Measurements from ENCODE around the gene CCR6. TPM values are rescaled to one million over a fixed set of nuclear protein-coding genes. Genes with fewer than 3 reads are reported as not detected.
A peak's percentile ranks its signal among the peaks of the same experiment; 100 is the strongest.

Gene CCR6
- total RNA-seq, 1 donor from 2014 or later: not detected

DNA sequence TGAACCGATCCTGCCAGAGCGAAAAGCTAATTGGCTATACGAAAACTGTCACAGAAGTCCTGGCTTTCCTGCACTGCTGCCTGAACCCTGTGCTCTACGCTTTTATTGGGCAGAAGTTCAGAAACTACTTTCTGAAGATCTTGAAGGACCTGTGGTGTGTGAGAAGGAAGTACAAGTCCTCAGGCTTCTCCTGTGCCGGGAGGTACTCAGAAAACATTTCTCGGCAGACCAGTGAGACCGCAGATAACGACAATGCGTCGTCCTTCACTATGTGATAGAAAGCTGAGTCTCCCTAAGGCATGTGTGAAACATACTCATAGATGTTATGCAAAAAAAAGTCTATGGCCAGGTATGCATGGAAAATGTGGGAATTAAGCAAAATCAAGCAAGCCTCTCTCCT lies 14.2 kb downstream of the CCR6 start:
- no peak for ATAC-seq

DNA sequence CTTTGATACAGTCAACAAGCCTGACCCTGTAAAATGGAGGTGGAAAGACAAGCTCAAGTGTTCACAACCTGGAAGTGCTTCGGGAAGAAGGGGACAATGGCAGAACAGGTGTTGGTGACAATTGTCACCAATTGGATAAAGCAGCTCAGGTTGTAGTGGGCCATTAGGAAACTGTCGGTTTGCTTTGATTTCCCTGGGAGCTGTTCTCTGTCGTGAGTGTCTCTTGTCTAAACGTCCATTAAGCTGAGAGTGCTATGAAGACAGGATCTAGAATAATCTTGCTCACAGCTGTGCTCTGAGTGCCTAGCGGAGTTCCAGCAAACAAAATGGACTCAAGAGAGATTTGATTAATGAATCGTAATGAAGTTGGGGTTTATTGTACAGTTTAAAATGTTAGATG lies 15.0 kb downstream of the CCR6 start:
- no peak for DNase-seq (ENCODE audit: low spot score)
- intact Hi-C loops (cut with DNase I): no loop called here

More for the DNA sequence above, 14.2 kb downstream of the CCR6 start:
- DNase-seq (ENCODE audit: low spot score): no peak
- intact Hi-C loops (cut with DNase I): no loop called here

DNA sequence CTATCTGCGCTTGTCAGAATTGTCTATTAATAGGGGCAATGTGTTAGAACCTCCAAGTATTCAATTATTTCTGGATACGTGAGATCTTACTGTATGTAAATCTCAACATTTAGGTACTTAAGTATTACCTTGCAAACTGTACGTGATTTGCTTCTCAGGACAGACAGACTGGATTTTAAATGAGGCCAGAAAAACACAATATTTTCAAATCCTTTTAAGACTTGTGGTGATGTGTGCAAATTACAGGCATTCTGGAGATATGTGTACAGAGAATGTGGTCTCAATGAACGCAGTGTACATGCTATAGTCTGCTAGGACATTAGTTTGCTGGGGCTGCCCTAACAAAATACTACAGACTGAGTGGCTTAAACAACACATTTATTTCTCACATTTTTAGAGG lies 16.9 kb downstream of the CCR6 start:
- no peak for ATAC-seq
- no peak for DNase-seq (ENCODE audit: low spot score)
- intact Hi-C loops (cut with DNase I): no loop called here

More for the DNA sequence above, 15.0 kb downstream of the CCR6 start:
- no peak for ATAC-seq

DNA sequence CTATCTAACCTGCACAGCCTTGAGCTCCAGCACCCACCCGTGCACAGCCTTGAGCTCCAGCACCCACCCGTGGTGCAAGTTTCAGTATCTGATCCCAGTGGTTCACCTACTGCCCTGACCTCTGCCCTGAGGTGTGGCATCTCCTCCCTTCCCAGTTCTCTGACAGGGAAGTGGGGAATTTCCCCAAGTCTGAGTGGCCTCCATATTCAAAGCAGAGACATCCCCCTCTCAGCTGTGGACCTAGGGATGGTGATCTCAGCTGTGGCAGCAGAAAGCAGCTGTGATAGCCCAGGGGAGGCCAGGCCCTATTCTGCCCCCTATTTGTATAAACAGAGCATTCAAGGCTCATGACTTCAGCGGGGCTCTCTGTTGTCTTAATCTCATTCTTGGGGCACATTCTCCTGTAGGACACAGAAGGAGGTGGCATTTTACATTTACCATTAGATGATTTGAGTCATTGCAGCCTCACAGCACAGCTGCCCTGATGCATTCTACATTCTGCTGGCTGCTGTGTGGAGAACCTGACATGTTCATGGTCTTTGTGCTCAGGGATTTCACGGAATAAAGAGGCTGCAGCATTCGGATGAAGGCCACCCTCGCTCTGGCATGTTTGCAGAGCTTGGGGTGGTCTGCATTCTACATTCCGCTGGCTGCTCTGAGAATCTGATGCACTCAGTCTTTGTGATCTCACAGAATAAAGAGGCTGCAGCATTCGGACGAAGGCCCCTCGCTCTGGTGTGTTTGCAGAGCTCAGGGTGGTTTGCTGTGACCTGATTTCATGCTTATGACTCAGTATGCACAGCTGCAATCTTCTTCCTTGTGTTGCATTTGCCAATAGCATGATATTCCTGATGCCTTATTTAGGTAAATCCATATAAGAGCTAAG lies 17.9 kb downstream of the CCR6 start:
- intact Hi-C loops (cut with DNase I): no loop called here
- DNase-seq (ENCODE audit: low spot score): no peak
- no peak for ATAC-seq

DNA sequence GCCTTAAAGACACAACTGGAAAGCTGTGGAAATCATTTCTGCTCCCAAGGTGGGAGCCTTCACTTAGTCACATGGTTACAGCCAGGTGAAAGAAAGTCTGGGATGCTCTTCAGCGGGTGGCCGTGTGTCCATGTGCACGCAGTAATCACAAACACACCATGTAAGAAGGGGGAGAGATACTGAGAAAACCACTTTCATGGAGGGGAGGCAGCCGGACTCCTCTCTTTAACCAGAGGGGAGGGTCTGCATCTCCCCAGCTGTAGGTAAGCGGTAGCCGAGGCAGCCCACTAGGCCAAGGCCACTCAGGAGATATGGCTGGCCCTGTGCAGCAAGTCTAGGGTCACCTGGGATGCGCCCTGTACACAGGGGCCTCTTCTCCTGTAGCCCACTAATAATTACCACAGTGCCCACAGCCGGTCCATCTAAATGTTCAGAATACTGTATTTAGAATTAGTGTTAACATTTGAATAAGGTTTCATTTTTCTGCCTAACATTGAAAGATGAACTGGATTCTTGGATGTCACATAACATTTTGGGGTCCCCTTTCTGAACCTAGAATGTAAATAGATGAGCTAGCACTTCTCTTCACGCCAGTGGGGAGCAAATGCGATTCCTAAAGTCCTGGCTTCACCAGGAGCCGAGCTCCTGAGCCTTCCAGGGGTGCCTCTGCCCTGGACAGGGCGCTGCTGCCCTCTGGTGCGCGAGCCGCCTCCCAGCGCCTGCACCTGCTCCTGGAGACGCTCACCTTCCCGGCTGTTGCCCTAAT lies 19.0 kb downstream of the CCR6 start:
- ATAC-seq: peak; percentile 89
- intact Hi-C loops (cut with DNase I): no loop called here
- DNase-seq (ENCODE audit: low spot score): no peak

DNA sequence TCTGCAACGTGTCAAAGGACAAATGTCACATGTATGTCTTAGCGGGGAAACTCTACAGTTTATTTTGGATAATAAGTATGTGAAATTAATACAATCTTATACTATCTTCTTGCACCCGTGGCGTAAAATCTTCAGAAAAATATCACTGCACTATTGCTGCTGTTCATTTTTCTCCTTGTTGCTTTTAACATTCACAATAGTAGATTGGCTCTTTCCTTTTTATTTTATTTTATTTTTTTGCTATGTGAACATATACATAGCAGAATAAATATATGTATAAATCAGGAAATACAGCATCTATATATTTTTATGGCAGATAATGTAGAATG lies 19.5 kb downstream of the CCR6 start:
- ATAC-seq (no peak), DNase-seq (ENCODE audit: low spot score) (no peak)
- intact Hi-C loops (cut with DNase I): no loop called here

DNA sequence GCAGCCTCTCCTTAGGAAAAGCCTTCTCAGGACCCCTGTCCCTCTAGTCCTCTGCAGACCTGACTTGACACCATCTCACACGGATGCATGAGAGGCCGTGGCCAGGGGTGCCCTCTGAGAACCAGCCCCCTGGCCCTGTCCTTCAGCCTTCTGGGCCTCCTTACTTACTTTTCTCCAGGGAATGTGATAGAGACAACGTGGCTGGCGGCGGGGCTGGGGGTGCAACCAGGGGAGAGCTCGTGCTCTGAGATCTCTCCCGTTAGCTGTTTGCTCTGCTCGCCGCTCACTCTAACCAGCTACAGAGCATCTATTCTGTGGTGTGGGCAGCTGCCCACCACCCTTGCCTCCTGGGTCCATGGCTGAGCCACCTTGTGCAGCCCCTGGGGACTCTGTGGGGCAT lies 20.1 kb downstream of the CCR6 start:
- DNase-seq (ENCODE audit: low spot score) (no peak), ATAC-seq (no peak)
- intact Hi-C loops (cut with DNase I): no loop called here

DNA sequence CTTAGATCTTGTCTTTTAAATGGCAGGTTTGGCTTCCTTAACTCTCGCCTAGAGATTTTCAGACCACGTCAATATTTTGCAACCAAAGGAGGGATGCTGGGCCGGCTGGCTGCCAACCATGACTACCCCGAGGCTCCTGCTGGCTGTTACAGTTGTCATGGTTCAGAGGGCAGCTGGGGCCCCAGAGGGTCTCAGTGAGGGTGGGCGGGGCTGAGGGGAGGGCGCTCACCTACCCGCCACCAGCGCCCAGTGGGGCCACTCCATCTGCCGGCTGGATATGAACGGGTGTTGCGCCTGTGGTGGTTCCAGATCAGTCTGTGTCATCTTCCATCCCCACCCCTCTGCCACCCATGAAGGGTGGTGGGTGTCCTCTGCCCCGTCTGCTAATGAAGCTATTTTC lies 22.6 kb downstream of the CCR6 start:
- DNase-seq (ENCODE audit: low spot score): no peak
- intact Hi-C loops (cut with DNase I): no loop called here

DNA sequence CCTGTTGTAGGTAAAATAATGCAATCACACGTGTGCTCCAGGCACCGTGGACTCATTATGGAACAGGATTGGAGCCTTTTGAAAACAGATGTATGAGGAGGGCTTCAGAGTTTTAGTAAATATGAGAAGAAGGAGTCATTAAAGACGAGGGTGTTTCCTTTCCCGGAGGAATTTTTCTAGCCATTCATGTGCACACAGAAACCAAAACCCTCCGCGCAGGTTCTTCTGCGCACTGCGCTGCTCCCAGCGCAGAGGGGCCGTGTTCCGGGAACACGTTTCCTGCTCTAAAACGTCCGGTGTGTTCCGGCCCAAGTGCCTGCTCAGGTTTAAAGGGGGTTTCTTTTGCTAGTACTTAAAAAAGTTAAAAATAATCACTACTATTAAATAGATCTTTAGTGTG lies 23.2 kb downstream of the CCR6 start:
- no peak for DNase-seq (ENCODE audit: low spot score)
- intact Hi-C loops (cut with DNase I): no loop called here
- no peak for ATAC-seq

More for the DNA sequence above, 22.6 kb downstream of the CCR6 start:
- no peak for ATAC-seq

DNA sequence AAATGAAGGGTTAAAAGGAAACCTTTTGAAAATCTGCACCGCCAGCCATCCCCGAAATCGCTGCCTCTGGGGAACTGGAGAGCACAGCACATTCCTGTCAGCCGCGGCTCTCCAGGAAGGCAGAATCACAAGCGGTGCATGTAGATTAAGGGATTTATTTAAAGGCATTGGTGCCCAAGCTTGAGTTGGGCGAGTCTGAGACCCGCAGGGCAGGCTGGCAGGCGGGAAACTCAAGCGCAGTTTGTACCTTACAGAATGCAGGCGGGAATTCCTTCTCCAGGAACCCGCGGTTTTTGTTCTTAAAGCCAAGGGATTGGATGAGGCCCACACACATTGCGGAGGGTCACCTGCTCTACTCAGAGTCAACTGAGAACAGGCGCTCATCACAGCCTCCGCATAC lies 24.1 kb downstream of the CCR6 start:
- intact Hi-C loops (cut with DNase I): no loop called here
- no peak for ATAC-seq
- DNase-seq (ENCODE audit: low spot score): no peak

DNA sequence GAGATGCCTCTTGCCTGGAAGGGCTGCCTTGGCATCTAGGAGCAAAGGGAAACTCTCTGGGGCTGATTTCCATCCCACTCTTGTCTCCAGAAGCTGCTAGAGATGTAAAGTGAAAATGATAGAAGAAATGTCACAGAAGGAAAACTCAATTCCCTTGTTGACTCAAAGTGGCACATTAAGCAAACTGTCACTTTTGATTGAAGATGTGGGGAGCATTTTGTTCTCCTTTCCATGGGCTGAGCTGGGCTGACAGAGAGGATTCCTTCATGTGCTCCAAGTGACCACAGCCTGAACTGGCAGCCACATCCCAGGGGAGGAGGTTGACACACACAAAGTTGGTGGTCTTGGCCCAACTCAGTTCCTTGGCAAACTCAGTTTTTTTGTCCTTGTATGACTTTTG lies 25.1 kb downstream of the CCR6 start:
- no peak for DNase-seq (ENCODE audit: low spot score)
- no peak for ATAC-seq
- intact Hi-C loops (cut with DNase I): no loop called here

DNA sequence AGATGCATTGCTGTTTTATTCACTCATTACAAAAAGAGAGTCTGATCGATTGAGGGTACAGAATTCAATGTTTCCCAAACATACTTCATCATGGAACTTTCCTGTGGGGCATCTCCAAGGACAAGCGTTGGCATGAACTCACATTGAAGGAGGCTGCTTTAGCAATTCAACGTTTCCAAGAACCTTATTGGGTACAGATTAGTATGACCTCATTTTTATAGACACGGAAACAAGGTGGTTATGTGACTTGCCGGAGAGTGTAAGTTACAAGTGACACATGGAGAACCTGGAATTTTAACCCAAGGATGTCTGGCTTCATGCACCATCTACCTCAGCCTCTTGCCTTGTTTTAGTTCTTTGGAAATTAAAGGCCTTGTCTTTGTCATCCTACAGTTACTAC lies 26.1 kb downstream of the CCR6 start:
- DNase-seq (ENCODE audit: low spot score) (no peak), ATAC-seq (no peak)
- intact Hi-C loops (cut with DNase I): no loop called here

DNA sequence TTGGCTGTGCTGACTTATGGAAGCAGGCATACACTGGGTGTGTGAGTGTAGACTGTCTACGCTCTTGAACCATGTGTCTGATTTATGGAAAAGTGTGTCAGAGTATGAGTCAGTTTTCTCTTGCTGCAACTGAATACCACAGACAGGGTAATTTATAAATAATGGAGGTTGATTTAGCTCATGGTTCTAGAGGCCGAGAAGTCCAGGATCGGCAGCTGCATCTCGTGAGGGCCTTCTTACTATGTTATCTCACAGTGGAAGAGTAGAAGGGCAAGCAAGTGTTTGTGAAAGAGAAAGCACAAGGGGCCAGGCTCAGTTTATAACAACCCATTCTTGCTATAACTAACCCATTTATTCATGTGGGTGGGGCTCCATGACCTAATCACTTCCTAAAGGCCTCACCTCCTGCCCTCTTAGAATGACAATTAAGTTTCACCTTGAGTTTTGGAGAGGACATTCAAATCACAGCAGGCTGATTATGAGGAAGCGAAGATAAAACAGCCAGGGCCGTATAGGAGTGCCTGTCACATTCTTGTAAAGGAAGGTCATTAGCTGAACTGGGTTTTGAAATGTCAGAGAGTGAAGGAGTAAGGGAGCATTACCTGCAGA lies 28.1 kb downstream of the CCR6 start:
- intact Hi-C loops (cut with DNase I): no loop called here
- no peak for DNase-seq (ENCODE audit: low spot score)

DNA sequence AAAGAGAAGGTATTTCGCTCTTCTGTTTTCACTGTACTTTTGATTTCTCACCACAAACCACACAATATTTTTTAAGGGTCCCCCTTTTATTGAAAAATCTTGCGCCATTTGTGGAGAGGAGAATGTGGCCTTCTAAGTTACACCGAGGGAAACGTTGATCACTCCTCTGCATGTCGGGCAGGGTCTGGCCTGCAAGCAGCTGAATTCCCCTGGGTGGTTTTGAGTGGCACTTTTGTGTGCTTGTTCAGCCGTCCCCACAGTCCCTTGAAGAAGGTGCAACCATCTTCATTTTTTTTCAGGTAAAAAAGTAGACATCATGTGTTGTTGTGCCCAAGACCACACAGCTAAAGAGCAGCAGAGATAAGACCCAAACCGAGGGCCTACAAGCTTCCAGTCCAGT lies 28.8 kb downstream of the CCR6 start:
- intact Hi-C loops (cut with DNase I): no loop called here
- DNase-seq (ENCODE audit: low spot score) (no peak), ATAC-seq (no peak)

More for the DNA sequence above, 28.1 kb downstream of the CCR6 start:
- no peak for ATAC-seq

DNA sequence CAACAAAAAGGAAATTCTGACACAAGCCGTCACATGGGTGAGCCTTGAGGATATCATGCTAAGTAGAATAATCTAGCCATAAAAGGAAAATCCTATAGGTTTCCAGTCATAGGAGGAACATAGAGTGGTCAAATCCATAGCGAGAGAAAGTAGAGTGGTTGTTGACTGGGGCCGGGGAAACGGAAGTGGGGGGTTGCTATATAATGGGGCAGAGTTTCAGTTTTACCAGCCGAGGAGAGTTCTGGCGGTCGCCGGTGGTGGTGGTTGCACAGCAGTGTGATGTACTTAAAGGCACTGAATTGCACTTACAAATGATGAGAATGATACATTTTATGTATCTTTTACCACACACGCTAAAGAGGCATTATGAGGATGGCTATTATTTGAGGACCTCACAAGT lies 30.0 kb downstream of the CCR6 start:
- intact Hi-C loops (cut with DNase I): no loop called here
- DNase-seq (ENCODE audit: low spot score) (no peak), ATAC-seq (no peak)

DNA sequence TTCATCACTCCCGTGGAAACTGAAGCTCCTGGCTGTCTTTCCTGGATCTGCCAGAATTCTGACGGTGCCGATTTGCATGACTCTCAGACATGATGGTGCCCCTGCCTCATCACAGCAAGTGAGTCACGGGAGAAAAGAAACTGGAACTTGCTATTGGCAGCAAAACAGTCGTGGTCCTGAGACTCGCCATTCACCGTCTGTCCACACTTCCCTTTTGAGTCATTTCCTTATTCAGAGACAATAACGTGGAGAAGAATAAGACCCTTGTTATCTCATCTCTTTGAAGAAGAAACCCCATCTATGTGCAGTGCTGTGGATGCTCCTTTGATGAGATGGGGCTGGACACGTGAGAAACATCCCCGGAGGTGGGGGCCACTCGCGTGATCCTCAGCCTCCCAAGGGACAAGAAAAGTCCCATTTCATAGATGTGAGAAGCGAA lies 30.6 kb downstream of the CCR6 start:
- intact Hi-C loops (cut with DNase I): no loop called here

DNA sequence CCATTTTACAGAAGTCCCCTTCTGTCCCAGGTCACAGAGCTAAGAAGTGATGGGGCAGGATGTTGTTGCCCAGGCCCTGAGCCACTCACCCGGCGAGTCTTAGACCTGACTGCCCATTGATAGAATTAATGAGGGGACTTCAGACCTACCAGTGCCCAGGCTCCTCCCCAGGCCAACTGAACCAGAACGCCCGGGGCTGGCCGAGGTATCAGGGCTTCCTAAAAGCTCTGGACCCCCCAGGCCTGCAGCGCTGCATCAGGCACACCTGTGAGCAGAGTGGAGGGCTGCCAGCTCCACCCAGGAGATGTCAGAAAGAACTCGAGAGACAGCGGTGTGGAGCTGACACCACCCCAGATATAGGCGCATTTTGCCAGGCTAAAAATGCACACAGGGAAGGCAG lies 31.4 kb downstream of the CCR6 start:
- DNase-seq (ENCODE audit: low spot score) (no peak), ATAC-seq (no peak)
- intact Hi-C loops (cut with DNase I): no loop called here

More for the DNA sequence above, 30.6 kb downstream of the CCR6 start:
- DNase-seq (ENCODE audit: low spot score): no peak
- ATAC-seq: no peak

DNA sequence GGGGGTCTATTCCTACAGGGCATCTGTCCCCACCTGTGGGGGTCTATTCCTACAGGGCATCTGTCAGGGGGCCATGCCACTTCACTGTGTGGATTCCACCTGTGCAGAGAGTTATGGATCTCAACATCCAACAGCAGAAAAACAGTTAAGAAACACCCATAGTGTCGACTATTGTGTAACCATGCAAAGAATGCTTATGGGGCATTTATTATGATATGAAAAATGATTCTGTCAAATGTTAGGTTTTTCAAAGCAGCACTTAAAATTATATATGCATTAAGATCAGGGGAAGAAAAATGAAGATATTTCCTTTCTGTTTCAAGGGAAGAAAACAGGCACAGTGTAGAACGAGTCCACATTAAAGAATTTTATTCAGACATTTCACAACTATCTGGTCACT lies 32.0 kb downstream of the CCR6 start:
- DNase-seq (ENCODE audit: low spot score) (no peak), ATAC-seq (no peak)
- intact Hi-C loops (cut with DNase I): no loop called here

DNA sequence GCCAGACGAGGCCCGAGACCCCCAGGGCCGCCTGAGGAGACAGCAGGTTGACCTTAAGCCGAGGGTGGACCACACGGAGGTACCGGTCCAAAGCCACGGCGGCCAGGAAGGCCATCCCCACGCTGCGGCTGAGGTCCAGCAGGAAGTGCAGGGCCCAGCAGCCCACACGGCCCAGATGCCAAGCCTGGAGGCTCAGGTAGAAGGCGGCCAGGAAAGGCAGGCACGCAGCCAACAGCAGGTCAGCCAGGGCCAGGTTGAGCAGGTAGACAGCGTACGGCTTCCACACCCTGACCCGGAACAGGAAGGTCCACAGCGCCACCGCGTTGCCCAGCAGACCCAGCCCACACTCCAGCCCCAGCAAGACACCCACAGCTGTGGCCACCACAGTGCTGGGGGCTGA lies 34.5 kb downstream of the CCR6 start:
- ATAC-seq: peak; percentile 21
- intact Hi-C loops (cut with DNase I): no loop called here
- no peak for DNase-seq (ENCODE audit: low spot score)

DNA sequence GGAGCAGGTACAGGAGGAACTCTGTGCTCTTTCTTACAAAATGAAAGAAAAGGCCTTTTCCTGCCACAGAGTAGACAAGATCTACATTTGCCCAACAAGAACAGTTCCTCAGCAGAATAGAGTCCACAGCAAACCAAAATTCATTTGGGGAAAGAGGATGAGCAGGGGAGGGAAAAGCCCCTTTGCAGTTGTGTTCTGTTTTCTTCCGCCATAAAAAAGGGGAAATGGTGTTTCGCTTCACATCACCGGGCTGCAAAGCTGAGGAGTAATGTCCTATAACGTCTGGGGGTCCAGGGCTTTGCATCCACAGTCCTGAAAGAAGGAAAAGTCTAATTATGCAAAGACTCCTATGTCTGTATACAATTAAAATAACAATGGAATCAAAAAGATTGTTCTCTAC lies 35.0 kb downstream of the CCR6 start, which contains the start of gene GPR31:
Gene GPR31 (minus strand): TSS at position 118 of the 400 bp plus-strand sequence. CDS start 149 bp downstream, outside the sequence.
- DNase-seq (ENCODE audit: low spot score): no peak
- intact Hi-C loops (cut with DNase I): no loop called here
- ATAC-seq: no peak

Measured in sciatic nerve (tissue), 2 donors.